Activated CD4-positive, CD25-positive, alpha-beta regulatory T cell treated with anti-CD3 and anti-CD28 coated beads, Interleukin-2, amount 50 U/mL, for 72 hours (primary cell): ENCODE results near the gene HACL1.
"Not testable (repeated sequence)": the region's sequence is repeated elsewhere in the genome, so short reads cannot be mapped to it uniquely, and the experiment has no call there.

Source experiments
- DNase-seq: peaks from one replicate; pipeline ENCODE4 v3.0.0; 2021

HACL1 gene

GRCh38 chr3:15629860-15630597 is 28.7 kb upstream of the HACL1 start:
- no peak for DNase-seq

- DNase-seq, result no peak
These were observed 27.6 kb upstream of the HACL1 start for GRCh38 chr3:15628967-15629366.

- DNase-seq, result no peak
These were observed 22.4 kb upstream of the HACL1 start for GRCh38 chr3:15623535-15624440.

- not testable (repeated sequence) for DNase-seq
These were observed 18.5 kb upstream of the HACL1 start for GRCh38 chr3:15619659-15620464.

- DNase-seq, result no peak
These were observed 14.7 kb upstream of the HACL1 start for GRCh38 chr3:15616053-15616452.

- no peak for DNase-seq
These were observed 13.6 kb upstream of the HACL1 start for GRCh38 chr3:15614958-15615357.

GRCh38 chr3:15612001-15612400 is 10.6 kb upstream of the HACL1 start:
- DNase-seq, result no peak

- DNase-seq, result no peak
These were observed 9.6 kb upstream of the HACL1 start for GRCh38 chr3:15611018-15611417.

- DNase-seq, result no peak
These were observed 8.9 kb upstream of the HACL1 start for GRCh38 chr3:15610082-15610759.

GRCh38 chr3:15606434-15606891 is 5.1 kb upstream of the HACL1 start:
- DNase-seq, result no peak

GRCh38 chr3:15604584-15604983 is 3.2 kb upstream of the HACL1 start:
- DNase-seq, result not testable (repeated sequence)

- DNase-seq, result not testable (repeated sequence)
These were observed 1.4 kb upstream of the HACL1 start for GRCh38 chr3:15602816-15603215.

- DNase-seq, result no peak
These were observed 772 bp upstream of the HACL1 start for GRCh38 chr3:15602146-15602536.

GRCh38 chr3:15601046-15601398 is 347 bp downstream of the HACL1 start:
- no peak for DNase-seq

GRCh38 chr3:15595955-15596354 is 5.4 kb downstream of the HACL1 start:
- no peak for DNase-seq

GRCh38 chr3:15592968-15593367 is 8.4 kb downstream of the HACL1 start:
- no peak for DNase-seq

- no peak for DNase-seq
These were observed 9.4 kb downstream of the HACL1 start for GRCh38 chr3:15591928-15592327.

GRCh38 chr3:15591242-15591641 is 10.1 kb downstream of the HACL1 start:
- DNase-seq, result no peak

GRCh38 chr3:15585111-15585845 is 16.1 kb downstream of the HACL1 start:
- DNase-seq, result no peak

- DNase-seq, result no peak
These were observed 19.6 kb downstream of the HACL1 start for GRCh38 chr3:15581471-15582394.

GRCh38 chr3:15579051-15579450 is 22.3 kb downstream of the HACL1 start:
- no peak for DNase-seq
